ENCODE measurements around the gene RABAC1. TPM values are rescaled to one million over a fixed set of nuclear protein-coding genes. Genes with fewer than 3 reads are reported as not detected.

The RABAC1 gene
- total and polyA plus RNA-seq, 2 of the 8 experiments (the other 6 are each of a cell fraction or from before 2014, with no cell fraction given) = 124 to 439 TPM

- peaks cover 25 to 70% (median 63%) of the 10 kb centered on the region in 4 experiments for H3K27me3 ChIP-seq (replicated peaks in 1 of 4; ENCODE audit: control insufficient read depth in 3 of 4, extremely low read depth in 1 of 4, insufficient read depth in 3 of 4, low read length in 3 of 4)
- peak overlapping the region; percentile 74 for H4K91ac ChIP-seq (replicated peaks; ENCODE audit: insufficient read length, low read length)
- no peak overlapping the region for H2BK12ac ChIP-seq (ENCODE audit: low read depth, low read length)
- no peaks in the 10 kb centered on the region for H3K9me3 ChIP-seq (ENCODE audit: insufficient read depth in 2 of 2, low read depth in 1 of 2, low read length in 1 of 2)
- H3K14ac ChIP-seq (ENCODE audit: insufficient read length) = no peak overlapping the region
- no peak overlapping the region for H3K27ac ChIP-seq (ENCODE audit: low read depth, low read length)
- peak; percentile 5 to 21 (median 15); a peak in 2 of 4 replicates for TF ChIP-seq CTCF (IDR thresholded peaks at IDR 0.05; ENCODE audit: control extremely low read depth in 1 of 3, insufficient read depth in 1 of 3, low read depth in 1 of 3, low read length in 3 of 3)
- no peak for TF ChIP-seq GTF2F1 (IDR thresholded peaks at IDR 0.05; ENCODE audit: borderline replicate concordance, low read depth, low read length)
- no peaks in the 10 kb centered on the region; a peak in 1 of 8 replicates for H3K36me3 ChIP-seq (ENCODE audit: control insufficient read depth in 2 of 4, insufficient read depth in 4 of 4, low read length in 3 of 4)
- peaks cover 9% of the 10 kb centered on the region; the same call in 1 of the 2 replicates for H3K23me2 ChIP-seq (ENCODE audit: low read depth, low read length)
- H4K5ac ChIP-seq (ENCODE audit: insufficient read length, low read depth, low read length) = no peak overlapping the region
- H4K8ac ChIP-seq (ENCODE audit: extremely low read depth, insufficient read depth, low read length) = no peak overlapping the region; the same call in 1 of the 2 replicates
- H3K56ac ChIP-seq (replicated peaks; ENCODE audit: insufficient read length, low read depth, low read length) = no peak overlapping the region
- H3K9ac ChIP-seq (replicated peaks in 1 of 4; ENCODE audit: extremely low read depth in 1 of 4, low read depth in 3 of 4, low read length in 3 of 4) = no peak overlapping the region
- H3K4me3 ChIP-seq (ENCODE audit: extremely low read depth in 1 of 4, insufficient read depth in 2 of 4, low read depth in 3 of 4, low read length in 4 of 4) = no peak overlapping the region
- H2AK5ac ChIP-seq (ENCODE audit: low read depth, low read length) = no peak overlapping the region
- H3K4me1 ChIP-seq (replicated peaks in 1 of 4; ENCODE audit: control insufficient read depth in 3 of 4, insufficient read depth in 4 of 4, low read length in 3 of 4) = peaks cover 0 to 3% (median 2%) of the 10 kb centered on the region in 4 experiments; a peak in 3 of 7 replicates
- 61% methylated on average over 14 of the region's 22 CpGs; no CpG with 5 or more reads in 1 of the 2 experiments for WGBS, 2 experiments (ENCODE audit: extremely low coverage in 1 of 2, insufficient coverage in 1 of 2, insufficient read length in 1 of 2, insufficient replicate concordance in 2 of 2, low coverage in 1 of 2, low lambda C conversion rate in 2 of 2, missing lambda C conversion rate in 1 of 2)
- DNase-seq (ENCODE audit: low read depth in 1 of 2, low spot score in 2 of 2) (no peak), FAIRE-seq (no peak)
- H3K18ac ChIP-seq (ENCODE audit: extremely low read depth, low read length) = no peak overlapping the region
- no peak overlapping the region for H2BK20ac ChIP-seq (ENCODE audit: low read length)
- peak overlapping the region; percentile 92; the same call in 1 of the 2 replicates for H2BK15ac ChIP-seq (ENCODE audit: low read length)
- H2BK5ac ChIP-seq (ENCODE audit: low read depth, low read length) = no peak overlapping the region
- H3K79me2 ChIP-seq (ENCODE audit: control insufficient read depth in 1 of 2, insufficient read depth in 2 of 2, low read length in 2 of 2) = no peaks in the 10 kb centered on the region
- no peak overlapping the region for H2BK120ac ChIP-seq (replicated peaks; ENCODE audit: low read depth, low read length)
- no peak overlapping the region for H3K23ac ChIP-seq (ENCODE audit: insufficient read length)
- POLR2A ChIA-PET (ENCODE audit: partially characterized antibody) = interaction anchor here (0.9 to 2.5 kb wide), 12 partner anchors 9 to 77 kb away, joined by 3 to 20 read pairs (median 5); partner anchors contain the start of genes ERFL and RPS19
- no peaks in the 10 kb centered on the region for H3K79me1 ChIP-seq (ENCODE audit: low read depth, low read length)
- CTCF ChIA-PET (ENCODE audit: partially characterized antibody) = interaction anchor here (0.6 to 2.3 kb wide), 19 partner anchors 8 to 92 kb away, joined by 3 to 16 read pairs (median 4); partner anchors contain the start of gene RABAC1
- peaks cover 0 to 16% of the 10 kb centered on the region in 2 experiments for H4K20me1 ChIP-seq (replicated peaks in 1 of 2; ENCODE audit: control insufficient read depth in 1 of 2, insufficient read depth in 2 of 2, low read length in 2 of 2)
- H3K4me2 ChIP-seq (ENCODE audit: insufficient read depth in 1 of 2, low read depth in 2 of 2, low read length in 2 of 2) = no peak overlapping the region
- H2AFZ ChIP-seq (ENCODE audit: low read length) = no peak overlapping the region
- H3K4ac ChIP-seq (replicated peaks; ENCODE audit: insufficient read length, low read depth, low read length) = no peak overlapping the region
These were observed 21.3 kb downstream of the RABAC1 start for GRCh38 chr19:41937525-41938468.

All from H1 (cell line).